ENCODE data around the gene SSB. TPM values are rescaled to one million over a fixed set of nuclear protein-coding genes. Genes with fewer than 3 reads are reported as not detected.
"Not testable (repeated sequence)": the region's sequence is repeated elsewhere in the genome, so short reads cannot be mapped to it uniquely, and the experiment has no call there.

The SSB gene
- total and polyA plus RNA-seq, 2 donors (not counting 1 experiment from before 2014, with no cell fraction given) = 17.7 to 81.3 TPM

DNA sequence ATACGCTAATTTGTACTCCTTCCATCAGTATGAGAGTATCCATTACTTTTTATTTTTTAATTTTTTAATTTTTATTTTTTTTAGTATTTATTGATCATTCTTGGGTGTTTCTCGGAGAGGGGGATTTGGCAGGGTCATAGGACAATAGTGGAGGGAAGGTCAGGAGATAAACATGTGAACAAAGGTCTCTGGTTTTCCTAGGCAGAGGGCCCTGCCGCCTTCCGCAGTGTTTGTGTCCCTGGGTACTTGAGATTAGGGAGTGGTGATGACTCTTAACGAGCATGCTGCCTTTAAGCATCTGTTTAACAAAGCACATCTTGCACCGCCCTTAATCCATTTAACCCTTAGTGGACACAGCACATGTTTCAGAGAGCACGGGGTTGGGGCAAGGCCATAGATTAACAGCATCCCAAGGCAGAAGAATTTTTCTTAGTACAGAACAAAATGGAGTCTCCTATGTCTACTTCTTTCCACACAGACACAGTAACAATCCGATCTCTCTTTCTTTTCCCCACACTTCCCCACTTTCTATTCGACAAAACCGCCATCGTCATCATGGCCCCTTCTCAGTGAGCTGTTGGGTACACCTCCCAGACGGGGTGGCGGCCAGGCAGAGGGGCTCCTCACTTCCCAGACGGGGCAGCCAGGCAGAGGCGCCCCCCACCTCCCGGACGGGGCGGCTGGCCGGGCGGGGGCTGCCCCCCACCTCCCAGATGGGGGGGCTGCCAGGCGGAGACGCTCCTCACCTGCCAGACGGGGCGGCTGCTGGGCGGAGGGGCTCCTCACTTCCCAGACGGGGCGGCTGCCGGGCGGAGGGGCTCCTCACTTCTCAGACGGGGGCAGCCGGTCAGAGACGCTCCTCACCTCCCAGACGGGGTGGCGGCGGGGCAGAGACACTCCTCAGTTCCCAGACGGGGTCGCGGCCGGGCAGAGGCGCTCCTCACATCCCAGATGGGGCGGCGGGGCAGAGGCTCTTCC is 56.9 kb downstream of the SSB start:
- H3K4me3 ChIP-seq (ENCODE audit: control extremely low read depth in 1 of 5, extremely low read depth in 1 of 5, insufficient read depth in 1 of 5, low read depth in 2 of 5, low read length in 4 of 5); ATAC-seq (ENCODE audit: low read depth); H3K4me3 Mint-ChIP-seq; H4K20me1 ChIP-seq (ENCODE audit: control insufficient read depth, insufficient read depth, low read length, poor library complexity, severe bottlenecking); H3K27ac ChIP-seq (ENCODE audit: low read length in 2 of 2); H2AFZ ChIP-seq (ENCODE audit: insufficient read depth, low read depth, low read length, poor library complexity, severe bottlenecking); H3K4me1 ChIP-seq (ENCODE audit: control insufficient read depth in 2 of 2, insufficient read depth in 2 of 2, low read length in 2 of 2); H3K27me3 Mint-ChIP-seq; intact Hi-C loops (cut with micrococcal nuclease); H3K4me2 ChIP-seq (replicated peaks; ENCODE audit: low read depth, low read length, poor library complexity, severe bottlenecking); H3K27me3 ChIP-seq (replicated peaks in 1 of 4; ENCODE audit: control extremely low read depth in 1 of 4, control insufficient read depth in 3 of 4, insufficient read depth in 4 of 4, low read length in 3 of 4); CTCF ChIA-PET; POLR2A ChIA-PET; H3K9me3 Mint-ChIP-seq (ENCODE audit: insufficient read depth); H3K9ac ChIP-seq (ENCODE audit: low read length); H3K36me3 ChIP-seq (replicated peaks in 1 of 2; ENCODE audit: control extremely low read depth in 1 of 2, control insufficient read depth in 1 of 2, extremely low read depth in 1 of 2, insufficient read depth in 2 of 2, low read length in 1 of 2); DNase-seq; H3K27ac Mint-ChIP-seq: not testable (repeated sequence)
- Histone ChIP-seq H3K79me2 (ENCODE audit: control insufficient read depth, insufficient read depth, low read length) (peaks cover 34% of the 10 kb centered on the region), H3K9me3 (ENCODE audit: control extremely low read depth in 1 of 3, control insufficient read depth in 2 of 3, insufficient read depth in 1 of 3, low read length in 2 of 3) (peaks cover 0 to 16% (median 0%) of the 10 kb centered on the region in 3 donors)
- peaks cover 19% of the 10 kb centered on the region for H3K4me1 Mint-ChIP-seq
- WGBS (ENCODE audit: insufficient coverage) = 99% methylated on average over 13 of the region's 42 CpGs

DNA sequence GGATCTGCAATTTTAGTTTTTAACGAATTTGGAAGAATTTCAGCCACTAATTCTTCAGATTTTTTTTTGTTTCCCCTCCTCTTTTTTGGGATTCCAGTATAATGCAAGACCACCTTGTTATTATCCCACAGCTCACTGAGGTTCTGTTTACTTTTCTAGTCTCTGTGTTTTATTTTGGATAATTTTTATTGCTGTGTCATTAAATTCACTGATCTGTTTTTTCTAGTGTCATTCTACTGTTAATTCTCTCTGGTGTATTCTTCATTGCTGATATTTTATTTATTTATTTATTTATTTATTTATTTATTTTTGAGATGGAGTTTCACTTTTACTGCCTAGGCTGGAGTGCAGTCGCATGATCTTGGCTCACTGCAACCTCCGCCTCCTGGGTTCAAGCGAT is 60.8 kb downstream of the SSB start:
- peaks cover 65% of the 10 kb centered on the region for H3K79me2 ChIP-seq (ENCODE audit: control insufficient read depth, insufficient read depth, low read length)
- peaks cover 14% of the 10 kb centered on the region for H3K4me1 Mint-ChIP-seq
- 94% methylated on average over 3 of the region's 4 CpGs for WGBS (ENCODE audit: insufficient coverage)

More for the DNA sequence above, 60.8 kb downstream of the SSB start:
- no peak for DNase-seq
- Histone ChIP-seq H3K9ac (ENCODE audit: low read length) (no peak overlapping the region), H3K9me3 (ENCODE audit: control extremely low read depth in 1 of 3, control insufficient read depth in 2 of 3, insufficient read depth in 1 of 3, low read length in 2 of 3) (peaks cover 0 to 12% (median 0%) of the 10 kb centered on the region in 3 donors), H3K4me1 (ENCODE audit: control insufficient read depth in 2 of 2, insufficient read depth in 2 of 2, low read length in 2 of 2) (no peaks in the 10 kb centered on the region), H3K27me3 (replicated peaks in 1 of 4; ENCODE audit: control extremely low read depth in 1 of 4, control insufficient read depth in 3 of 4, insufficient read depth in 4 of 4, low read length in 3 of 4) (no peaks in the 10 kb centered on the region), H3K4me2 (replicated peaks; ENCODE audit: low read depth, low read length, poor library complexity, severe bottlenecking) (no peak overlapping the region), H4K20me1 (ENCODE audit: control insufficient read depth, insufficient read depth, low read length, poor library complexity, severe bottlenecking) (peaks cover 29% of the 10 kb centered on the region), H2AFZ (ENCODE audit: insufficient read depth, low read depth, low read length, poor library complexity, severe bottlenecking) (no peak overlapping the region), H3K27ac (ENCODE audit: low read length in 2 of 2) (no peak overlapping the region), H3K4me3 (ENCODE audit: control extremely low read depth in 1 of 5, extremely low read depth in 1 of 5, insufficient read depth in 1 of 5, low read depth in 2 of 5, low read length in 4 of 5) (no peak overlapping the region), H3K36me3 (replicated peaks in 1 of 2; ENCODE audit: control extremely low read depth in 1 of 2, control insufficient read depth in 1 of 2, extremely low read depth in 1 of 2, insufficient read depth in 2 of 2, low read length in 1 of 2) (no peaks in the 10 kb centered on the region)
- ATAC-seq (ENCODE audit: low read depth) = no peak
- POLR2A ChIA-PET = no interaction called here
- intact Hi-C loops (cut with micrococcal nuclease) = no loop called here
- Mint-ChIP-seq H3K9me3 (ENCODE audit: insufficient read depth) (no peaks in the 10 kb centered on the region), H3K4me3 (no peak overlapping the region), H3K27ac (no peak overlapping the region), H3K27me3 (no peaks in the 10 kb centered on the region)
- TF ChIP-seq EZH2 (IDR thresholded peaks at IDR 0.05; ENCODE audit: borderline replicate concordance, insufficient read depth, low read depth, low read length, poor library complexity, severe bottlenecking) = no peak
- no peak for TF ChIP-seq CTCF (IDR thresholded peaks at IDR 0.05)
- CTCF ChIA-PET = no interaction called here

All from B cell (primary cell).